Measurements from ENCODE around the gene BEND7.
A peak's percentile ranks its signal among the peaks of the same experiment; 100 is the strongest.

The BEND7 gene

DNA sequence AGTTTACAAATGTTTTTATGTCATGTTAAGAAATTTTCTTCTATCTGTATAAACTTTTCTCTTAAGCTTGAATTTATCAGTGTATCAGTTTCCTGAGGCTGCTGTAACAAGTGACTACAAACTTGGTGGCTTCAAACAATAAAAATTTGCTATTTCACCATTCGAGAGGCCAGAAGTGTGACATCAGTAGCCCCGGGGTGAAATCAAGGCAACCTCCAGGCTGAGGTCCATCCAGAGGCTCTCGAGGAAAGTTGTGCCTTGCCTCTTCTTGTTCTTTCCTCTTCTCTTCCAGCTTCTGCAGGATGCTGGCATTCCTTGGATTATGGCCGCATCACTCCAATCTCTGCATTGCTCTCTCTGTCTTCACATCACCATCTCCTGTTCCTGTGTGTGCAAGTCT, 6.5 kb upstream of the BEND7 start:
- no peak overlapping the region for H3K9ac ChIP-seq (ENCODE audit: low read depth, low read length)
- no peaks in the 10 kb centered on the region for H3K36me3 ChIP-seq (ENCODE audit: insufficient read depth, low read length)
- H3K9me3 ChIP-seq (ENCODE audit: control insufficient read depth, insufficient read depth, low read length) = no peaks in the 10 kb centered on the region
- H3K4me1 ChIP-seq (ENCODE audit: insufficient read depth, low read length) = peaks cover 4% of the 10 kb centered on the region; the same call in 1 of the 2 replicates

DNA sequence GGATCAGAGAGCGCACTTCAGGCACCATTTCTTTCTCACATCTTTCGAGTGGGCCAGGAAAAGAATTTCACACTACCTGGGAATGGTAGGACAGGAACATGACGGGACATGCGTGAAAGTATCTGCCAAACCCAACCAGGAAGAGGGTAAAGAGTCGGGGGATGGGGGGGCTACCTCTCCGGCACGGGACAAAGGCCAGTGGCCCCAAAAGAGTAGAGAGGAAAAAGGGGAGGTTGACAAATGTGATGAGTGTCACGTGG, 830 bp upstream of the BEND7 start:
- H3K9ac ChIP-seq (ENCODE audit: low read depth, low read length) = peak overlapping the region; percentile 59; the same call in 1 of the 2 replicates
- H3K4me1 ChIP-seq (ENCODE audit: insufficient read depth, low read length) = peaks cover 11% of the 10 kb centered on the region; the same call in 1 of the 2 replicates
- no peaks in the 10 kb centered on the region for H3K9me3 ChIP-seq (ENCODE audit: control insufficient read depth, insufficient read depth, low read length)
- H3K36me3 ChIP-seq (ENCODE audit: insufficient read depth, low read length) = no peaks in the 10 kb centered on the region

DNA sequence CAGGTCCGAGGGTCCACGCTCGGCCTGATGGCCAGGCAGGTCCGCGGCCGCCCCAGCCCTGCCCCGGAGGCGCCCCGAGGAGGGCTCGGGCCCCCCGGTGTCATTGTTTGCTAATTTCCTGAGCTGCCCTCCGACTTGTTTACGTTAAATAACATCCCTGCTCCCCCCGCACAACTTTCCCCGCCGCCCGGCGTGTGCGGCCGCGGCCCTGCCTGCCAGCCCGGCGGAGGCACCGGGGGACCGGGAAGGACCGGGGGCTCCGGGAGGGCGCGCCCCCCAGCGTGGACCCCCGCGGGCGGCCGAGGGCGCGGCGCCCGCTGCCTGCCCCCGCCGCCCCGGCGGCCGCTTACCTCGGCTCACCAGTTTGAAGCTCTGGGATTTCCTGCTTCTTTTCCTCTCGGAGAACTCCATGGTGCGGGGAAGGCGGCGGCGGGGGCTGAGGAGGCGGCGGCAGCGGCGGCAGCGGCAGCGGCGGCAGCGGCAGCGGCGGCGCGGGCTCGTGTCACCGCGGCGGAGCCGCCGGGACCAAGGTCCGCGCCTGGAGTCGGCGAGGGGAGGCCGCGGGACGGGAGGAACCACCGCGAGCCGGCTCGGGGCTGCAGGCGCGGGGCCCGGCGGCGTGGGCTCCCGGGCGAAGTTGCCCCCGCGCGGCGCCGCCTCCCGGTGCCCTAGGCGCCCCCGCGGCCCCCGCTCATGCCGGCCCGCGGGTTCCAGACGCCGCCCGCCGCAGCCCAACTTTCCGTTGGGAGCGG, 515 bp downstream of the BEND7 start:
- H3K9ac ChIP-seq (ENCODE audit: low read depth, low read length) = peak overlapping the region; percentile 68
- H3K36me3 ChIP-seq (ENCODE audit: insufficient read depth, low read length) = no peaks in the 10 kb centered on the region
- peaks cover 11% of the 10 kb centered on the region; the same call in 1 of the 2 replicates for H3K4me1 ChIP-seq (ENCODE audit: insufficient read depth, low read length)
- no peaks in the 10 kb centered on the region for H3K9me3 ChIP-seq (ENCODE audit: control insufficient read depth, insufficient read depth, low read length)

DNA sequence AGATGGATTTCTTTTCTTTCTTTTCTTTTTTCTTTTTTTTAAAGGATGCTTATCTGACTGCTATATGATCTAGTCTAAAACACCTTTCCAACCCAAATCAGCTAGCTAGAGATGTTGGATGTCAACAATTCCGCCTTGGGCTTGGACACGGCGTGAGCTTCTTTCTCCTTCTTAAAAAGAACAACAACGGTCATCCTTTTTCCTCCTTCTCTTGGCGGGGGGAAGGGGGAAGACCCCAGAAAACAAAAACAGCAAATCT, 1.0 kb downstream of the BEND7 start:
- Histone ChIP-seq H3K9ac (ENCODE audit: low read depth, low read length) (peak overlapping the region; percentile 68), H3K36me3 (ENCODE audit: insufficient read depth, low read length) (no peaks in the 10 kb centered on the region), H3K9me3 (ENCODE audit: control insufficient read depth, insufficient read depth, low read length) (no peaks in the 10 kb centered on the region), H3K4me1 (ENCODE audit: insufficient read depth, low read length) (peaks cover 11% of the 10 kb centered on the region; the same call in 1 of the 2 replicates)

DNA sequence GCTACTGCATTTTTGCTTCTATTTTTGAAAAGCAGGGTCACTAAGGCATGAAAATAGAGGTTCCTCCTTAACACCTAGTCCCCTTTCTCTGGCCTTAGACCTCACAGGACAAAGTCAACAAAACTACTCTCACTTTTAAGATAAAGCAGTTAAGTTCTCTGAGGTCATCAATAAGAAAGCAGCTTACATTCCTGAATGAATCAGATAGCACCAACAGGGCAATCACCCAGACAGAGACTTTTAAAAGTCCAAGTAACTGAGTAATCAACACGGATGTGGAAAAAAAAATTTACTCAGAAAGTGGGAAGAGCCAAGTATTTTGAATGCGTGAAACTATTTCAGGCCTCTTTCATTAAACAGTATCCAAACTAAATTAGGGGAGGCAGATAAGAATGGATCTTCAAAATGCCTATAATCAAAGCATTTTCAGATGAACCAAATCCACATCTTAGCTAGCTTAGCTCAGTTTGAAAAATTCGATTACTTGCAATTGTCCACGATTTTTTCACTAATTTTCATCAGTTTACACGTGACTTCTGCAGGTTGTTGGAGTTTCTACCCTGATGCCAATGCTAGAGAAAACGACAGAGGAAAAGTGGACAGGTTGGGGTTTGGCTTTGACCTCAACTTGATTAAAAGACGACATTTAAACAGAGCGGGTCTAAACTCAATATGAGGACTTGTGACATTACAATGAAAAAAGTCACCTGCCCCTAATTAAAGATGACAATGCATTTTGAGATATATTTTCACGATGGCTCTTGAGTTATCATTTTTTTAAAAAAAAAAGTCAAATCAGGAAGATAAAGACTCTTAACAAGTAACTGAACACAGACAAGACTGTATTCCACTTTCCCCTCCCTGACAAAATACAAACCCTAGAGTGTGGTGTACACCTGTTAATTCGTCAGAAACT, 1.6 kb downstream of the BEND7 start:
- Histone ChIP-seq H3K4me1 (ENCODE audit: insufficient read depth, low read length) (peaks cover 11% of the 10 kb centered on the region; the same call in 1 of the 2 replicates), H3K36me3 (ENCODE audit: insufficient read depth, low read length) (no peaks in the 10 kb centered on the region), H3K9ac (ENCODE audit: low read depth, low read length) (peak overlapping the region; percentile 68), H3K9me3 (ENCODE audit: control insufficient read depth, insufficient read depth, low read length) (no peaks in the 10 kb centered on the region)

DNA sequence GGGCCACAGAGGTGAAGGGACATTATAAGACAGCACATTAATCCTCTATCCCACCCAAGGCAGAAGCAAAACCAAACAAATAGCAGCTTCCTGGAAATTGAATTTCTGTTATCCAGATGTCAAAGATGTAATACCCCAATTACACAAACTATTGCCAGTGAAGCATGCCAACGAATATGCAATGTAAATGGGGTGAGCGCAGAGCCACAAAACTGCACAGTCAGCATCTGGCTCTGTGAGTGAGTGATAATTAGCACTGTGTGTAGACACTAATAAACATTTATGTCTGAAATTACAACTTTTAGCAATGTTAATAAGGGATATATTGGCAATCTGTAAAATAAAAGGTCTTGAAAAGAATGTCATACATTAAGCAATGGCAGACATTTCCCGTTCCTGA, 3.2 kb downstream of the BEND7 start:
- Histone ChIP-seq H3K36me3 (ENCODE audit: insufficient read depth, low read length) (no peaks in the 10 kb centered on the region), H3K9ac (ENCODE audit: low read depth, low read length) (no peak overlapping the region), H3K9me3 (ENCODE audit: control insufficient read depth, insufficient read depth, low read length) (no peaks in the 10 kb centered on the region)

DNA sequence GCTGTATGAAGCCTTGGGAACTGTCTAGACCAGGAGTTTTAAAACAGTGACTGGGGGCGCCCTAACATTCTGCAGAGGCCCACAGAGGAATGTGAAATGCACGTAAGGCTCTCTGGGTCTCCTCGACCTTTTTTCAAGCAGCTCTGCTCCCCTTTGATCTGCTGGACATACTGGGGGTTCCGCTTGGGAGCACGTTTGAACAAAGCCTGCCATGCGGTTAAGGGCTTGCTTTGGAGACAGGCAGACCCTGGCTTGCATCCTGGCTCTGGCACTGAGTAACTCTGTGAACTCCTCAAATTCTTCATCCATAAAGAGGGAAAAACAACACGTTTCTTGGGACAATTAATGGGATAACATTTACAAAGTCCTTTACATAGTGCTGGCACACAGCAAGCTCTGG, 7.8 kb downstream of the BEND7 start:
- Histone ChIP-seq H3K9me3 (ENCODE audit: control insufficient read depth, insufficient read depth, low read length) (no peaks in the 10 kb centered on the region), H3K4me1 (ENCODE audit: insufficient read depth, low read length) (no peaks in the 10 kb centered on the region; the same call in 1 of the 2 replicates), H3K9ac (ENCODE audit: low read depth, low read length) (no peak overlapping the region), H3K36me3 (ENCODE audit: insufficient read depth, low read length) (no peaks in the 10 kb centered on the region)

More for the DNA sequence above, 3.2 kb downstream of the BEND7 start:
- H3K4me1 ChIP-seq (ENCODE audit: insufficient read depth, low read length) = peaks cover 11% of the 10 kb centered on the region; the same call in 1 of the 2 replicates

DNA sequence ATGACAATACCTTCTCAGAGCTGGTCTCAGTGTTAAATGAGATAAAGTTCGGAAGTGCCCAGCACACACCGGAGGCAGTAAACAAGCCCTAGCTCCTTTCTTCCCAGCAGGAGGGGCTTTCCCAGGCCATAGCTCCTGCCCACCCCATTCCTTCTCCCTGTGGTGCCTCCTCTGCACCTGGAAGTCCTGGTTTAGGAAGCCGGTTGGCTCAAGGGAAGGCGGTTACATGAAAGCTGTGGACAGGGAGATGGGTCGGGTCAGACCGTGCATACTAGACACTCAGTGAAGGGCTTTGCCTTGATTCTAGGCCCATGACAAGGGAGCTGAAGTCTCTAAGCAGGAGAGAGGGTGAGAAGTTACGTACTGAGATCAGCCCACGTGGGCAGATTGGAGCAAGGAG, 8.6 kb downstream of the BEND7 start:
- Histone ChIP-seq H3K9me3 (ENCODE audit: control insufficient read depth, insufficient read depth, low read length) (no peaks in the 10 kb centered on the region), H3K9ac (ENCODE audit: low read depth, low read length) (no peak overlapping the region), H3K4me1 (ENCODE audit: insufficient read depth, low read length) (no peaks in the 10 kb centered on the region), H3K36me3 (ENCODE audit: insufficient read depth, low read length) (no peaks in the 10 kb centered on the region)

DNA sequence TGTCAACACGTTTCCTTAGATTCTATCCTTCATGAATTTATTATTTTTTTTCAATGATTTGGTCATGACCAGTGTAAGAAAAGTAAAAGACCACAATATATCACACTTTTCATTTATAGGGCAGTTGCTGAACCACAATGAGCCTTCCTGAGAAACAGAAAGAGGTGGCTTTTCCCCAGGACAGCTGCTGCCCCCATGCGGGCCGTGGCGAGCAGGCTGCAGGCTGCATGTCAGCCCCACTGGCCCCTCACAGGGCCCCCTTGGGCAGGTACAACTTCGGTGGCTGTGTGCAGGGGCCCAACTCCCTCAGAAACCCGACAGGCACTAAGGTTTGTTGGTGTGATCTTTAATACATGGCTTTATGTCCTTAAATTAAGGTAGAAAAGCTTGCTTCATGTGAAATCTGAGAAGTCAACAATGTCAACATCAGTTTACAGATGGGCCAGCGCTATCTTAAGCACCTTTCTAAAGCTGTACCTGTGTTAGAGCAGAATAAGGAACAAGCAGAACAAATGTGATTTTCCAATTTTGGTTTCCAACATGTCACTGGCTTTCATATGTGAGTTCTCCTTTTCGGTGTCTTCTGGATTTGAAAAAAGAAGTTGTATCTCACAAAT, 10.6 kb downstream of the BEND7 start:
- Histone ChIP-seq H3K9me3 (ENCODE audit: control insufficient read depth, insufficient read depth, low read length) (no peaks in the 10 kb centered on the region), H3K36me3 (ENCODE audit: insufficient read depth, low read length) (no peaks in the 10 kb centered on the region), H3K4me1 (ENCODE audit: insufficient read depth, low read length) (no peaks in the 10 kb centered on the region), H3K9ac (ENCODE audit: low read depth, low read length) (no peak overlapping the region)

DNA sequence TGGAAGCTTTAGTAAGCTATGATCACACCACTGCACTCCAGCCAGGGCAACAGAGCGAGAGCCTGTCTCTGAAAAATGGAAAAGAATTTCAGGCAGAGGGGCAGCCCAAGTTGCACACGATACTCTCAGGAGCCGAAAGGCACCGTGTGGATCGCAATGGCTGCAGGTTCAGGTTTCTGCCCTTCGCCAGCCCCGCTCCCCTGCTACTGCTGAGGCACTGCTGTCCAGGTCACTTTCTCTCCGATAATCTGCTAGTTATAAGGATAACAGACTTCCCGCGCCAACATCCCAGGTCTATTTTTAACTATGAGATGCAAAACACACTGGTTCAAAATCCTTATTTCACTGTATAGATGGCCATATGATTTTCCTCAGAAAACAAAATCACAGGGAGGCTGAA, 11.1 kb downstream of the BEND7 start:
- no peak overlapping the region for H3K9ac ChIP-seq (ENCODE audit: low read depth, low read length)
- H3K36me3 ChIP-seq (ENCODE audit: insufficient read depth, low read length) = no peaks in the 10 kb centered on the region
- no peaks in the 10 kb centered on the region for H3K9me3 ChIP-seq (ENCODE audit: control insufficient read depth, insufficient read depth, low read length)
- no peaks in the 10 kb centered on the region for H3K4me1 ChIP-seq (ENCODE audit: insufficient read depth, low read length)

DNA sequence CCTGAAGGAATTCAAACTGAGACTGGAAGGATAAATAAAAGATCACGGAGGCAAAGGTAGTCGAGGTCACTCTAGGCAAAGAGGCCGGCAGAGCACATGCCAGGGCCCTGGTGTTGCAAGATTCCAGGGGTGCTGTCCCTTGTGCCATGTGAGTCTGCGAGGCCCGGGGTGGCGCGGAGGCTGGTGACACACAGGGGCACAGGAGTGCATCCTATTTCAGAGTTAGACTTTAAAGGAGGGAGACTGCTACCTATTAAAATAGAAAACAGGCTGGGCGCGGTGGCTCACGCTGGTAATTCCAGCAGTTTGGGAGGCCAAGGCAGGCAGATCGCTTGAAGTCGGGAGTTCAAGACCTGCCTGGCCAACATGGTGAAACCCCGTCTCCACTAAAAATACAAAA, 12.6 kb downstream of the BEND7 start:
- no peaks in the 10 kb centered on the region for H3K4me1 ChIP-seq (ENCODE audit: insufficient read depth, low read length)
- no peaks in the 10 kb centered on the region for H3K9me3 ChIP-seq (ENCODE audit: control insufficient read depth, insufficient read depth, low read length)
- no peaks in the 10 kb centered on the region for H3K36me3 ChIP-seq (ENCODE audit: insufficient read depth, low read length)
- no peak overlapping the region for H3K9ac ChIP-seq (ENCODE audit: low read depth, low read length)

DNA sequence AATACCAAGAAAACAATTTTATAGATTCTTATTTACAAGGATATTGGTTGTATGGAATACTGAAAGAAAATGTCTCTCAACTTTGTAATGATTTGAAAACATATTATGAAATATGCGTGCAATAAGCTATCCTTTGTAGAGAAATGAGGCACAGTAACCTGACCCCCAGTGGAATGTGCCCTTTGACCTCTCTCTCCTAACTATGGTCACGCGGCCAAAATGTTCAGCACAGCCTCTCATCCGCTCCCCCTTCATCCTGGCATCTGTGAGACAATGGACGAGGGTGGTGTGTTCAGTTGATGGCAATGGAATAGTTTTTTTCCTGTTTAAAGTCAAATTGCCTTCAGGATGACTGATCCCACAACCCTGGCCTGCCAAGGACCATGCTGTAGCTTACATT, 13.3 kb downstream of the BEND7 start:
- H3K9me3 ChIP-seq (ENCODE audit: control insufficient read depth, insufficient read depth, low read length) = no peaks in the 10 kb centered on the region
- H3K4me1 ChIP-seq (ENCODE audit: insufficient read depth, low read length) = no peaks in the 10 kb centered on the region
- H3K9ac ChIP-seq (ENCODE audit: low read depth, low read length) = no peak overlapping the region
- H3K36me3 ChIP-seq (ENCODE audit: insufficient read depth, low read length) = no peaks in the 10 kb centered on the region

DNA sequence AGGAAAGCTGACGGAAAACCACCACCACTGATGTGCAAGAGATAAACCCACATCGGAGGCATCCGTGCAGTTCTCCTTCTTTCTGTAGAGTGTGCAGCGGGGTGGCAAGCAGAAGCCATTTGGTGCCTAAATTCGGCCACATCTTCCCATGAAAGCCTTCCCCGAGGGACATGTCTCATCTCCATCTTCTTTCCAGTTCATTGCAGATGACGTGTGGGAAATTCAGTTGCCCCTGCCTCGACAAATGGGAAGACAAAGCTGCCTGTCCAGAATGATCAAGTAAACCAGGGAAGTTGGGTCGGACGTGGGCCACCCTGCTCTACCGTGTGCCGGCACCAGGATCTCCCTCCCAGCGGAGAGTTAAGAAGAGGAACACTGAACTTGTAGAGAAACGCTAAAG, 14.5 kb downstream of the BEND7 start:
- H3K9me3 ChIP-seq (ENCODE audit: control insufficient read depth, insufficient read depth, low read length) = no peaks in the 10 kb centered on the region
- no peaks in the 10 kb centered on the region for H3K4me1 ChIP-seq (ENCODE audit: insufficient read depth, low read length)
- H3K36me3 ChIP-seq (ENCODE audit: insufficient read depth, low read length) = no peaks in the 10 kb centered on the region
- H3K9ac ChIP-seq (ENCODE audit: low read depth, low read length) = no peak overlapping the region

DNA sequence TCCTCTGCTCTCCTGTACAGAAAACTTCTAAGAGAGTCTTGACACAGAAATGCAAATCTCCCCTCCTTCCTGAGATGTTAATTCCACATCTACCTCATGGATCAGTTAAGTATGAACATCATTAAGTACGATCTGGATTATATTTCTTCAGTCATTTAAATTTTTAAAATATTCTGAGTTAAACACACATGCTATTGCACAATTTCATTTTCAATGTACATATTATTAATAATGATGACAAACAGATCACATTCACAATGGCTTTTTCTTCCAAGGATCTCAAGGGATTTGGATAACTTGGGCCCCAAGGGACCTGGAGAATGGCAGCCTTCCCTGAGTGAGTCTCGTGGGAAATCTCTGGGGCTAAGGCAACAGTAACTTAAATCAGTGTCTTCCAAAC, 16.2 kb downstream of the BEND7 start:
- Histone ChIP-seq H3K9ac (ENCODE audit: low read depth, low read length) (no peak overlapping the region), H3K9me3 (ENCODE audit: control insufficient read depth, insufficient read depth, low read length) (no peaks in the 10 kb centered on the region), H3K4me1 (ENCODE audit: insufficient read depth, low read length) (no peaks in the 10 kb centered on the region), H3K36me3 (ENCODE audit: insufficient read depth, low read length) (no peaks in the 10 kb centered on the region)

DNA sequence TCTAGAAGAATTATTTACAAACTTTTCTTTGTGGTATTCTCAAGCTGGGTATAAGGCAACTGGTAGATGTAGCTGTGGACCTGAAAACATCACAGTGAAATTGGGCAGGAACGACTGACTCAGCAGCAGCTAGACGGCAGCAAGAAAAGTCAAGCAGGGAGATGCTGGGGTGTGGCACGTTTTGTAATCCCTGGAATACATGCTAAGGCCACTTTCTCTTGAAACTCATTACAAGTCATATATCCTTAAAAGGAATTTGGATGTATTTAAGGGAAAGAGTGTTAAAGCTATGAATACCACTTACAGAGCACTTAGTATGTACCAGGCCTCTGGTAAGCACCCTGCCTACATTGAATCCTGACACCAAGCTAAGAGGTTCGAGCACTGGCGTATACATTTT, 17.4 kb downstream of the BEND7 start:
- no peaks in the 10 kb centered on the region for H3K36me3 ChIP-seq (ENCODE audit: insufficient read depth, low read length)
- H3K9ac ChIP-seq (ENCODE audit: low read depth, low read length) = no peak overlapping the region
- H3K4me1 ChIP-seq (ENCODE audit: insufficient read depth, low read length) = no peaks in the 10 kb centered on the region
- no peaks in the 10 kb centered on the region for H3K9me3 ChIP-seq (ENCODE audit: control insufficient read depth, insufficient read depth, low read length)

Measured in ES-I3 (cell line).